HG02840 (cell line): Measurements from ENCODE around the gene ARHGEF25.

Experiments used
- ATAC-seq: cut with Tn5 transposase; IDR thresholded peaks from one replicate; pipeline ENCODE4 v1.9.1; 2021; ENCODE audit warnings: mild to moderate bottlenecking, moderate library complexity, moderate number of reproducible peaks; ENCODE audit not compliant: unreplicated experiment, low FRiP score

The ARHGEF25 gene

DNA sequence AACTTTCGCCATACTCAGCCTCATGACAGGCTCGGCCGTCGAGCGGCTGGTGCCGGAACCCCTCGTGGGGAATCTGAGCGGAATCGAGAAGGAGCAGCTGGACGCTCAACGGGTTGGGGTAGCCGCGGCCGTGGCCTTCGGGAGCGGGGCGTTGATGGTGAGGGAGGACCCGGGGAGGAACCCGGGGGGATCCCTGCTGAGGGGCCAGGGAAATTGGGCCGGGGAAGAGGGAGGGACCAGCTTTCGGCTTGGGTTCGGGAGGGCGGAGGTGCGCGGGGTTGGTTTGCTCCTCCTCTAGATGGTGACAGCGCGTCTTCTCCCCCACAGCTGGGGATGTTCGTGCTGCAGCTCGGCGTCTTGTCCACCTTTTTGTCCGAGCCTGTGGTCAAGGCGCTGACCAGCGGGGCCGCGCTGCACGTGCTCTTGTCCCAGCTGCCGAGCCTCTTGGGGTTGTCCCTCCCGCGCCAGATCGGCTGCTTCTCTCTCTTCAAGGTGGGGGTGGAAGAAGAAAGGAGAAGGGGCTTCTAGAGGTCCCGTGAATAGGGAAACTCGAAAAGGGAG lies 9.8 kb downstream of the ARHGEF25 start:
- ATAC-seq, result no peak

DNA sequence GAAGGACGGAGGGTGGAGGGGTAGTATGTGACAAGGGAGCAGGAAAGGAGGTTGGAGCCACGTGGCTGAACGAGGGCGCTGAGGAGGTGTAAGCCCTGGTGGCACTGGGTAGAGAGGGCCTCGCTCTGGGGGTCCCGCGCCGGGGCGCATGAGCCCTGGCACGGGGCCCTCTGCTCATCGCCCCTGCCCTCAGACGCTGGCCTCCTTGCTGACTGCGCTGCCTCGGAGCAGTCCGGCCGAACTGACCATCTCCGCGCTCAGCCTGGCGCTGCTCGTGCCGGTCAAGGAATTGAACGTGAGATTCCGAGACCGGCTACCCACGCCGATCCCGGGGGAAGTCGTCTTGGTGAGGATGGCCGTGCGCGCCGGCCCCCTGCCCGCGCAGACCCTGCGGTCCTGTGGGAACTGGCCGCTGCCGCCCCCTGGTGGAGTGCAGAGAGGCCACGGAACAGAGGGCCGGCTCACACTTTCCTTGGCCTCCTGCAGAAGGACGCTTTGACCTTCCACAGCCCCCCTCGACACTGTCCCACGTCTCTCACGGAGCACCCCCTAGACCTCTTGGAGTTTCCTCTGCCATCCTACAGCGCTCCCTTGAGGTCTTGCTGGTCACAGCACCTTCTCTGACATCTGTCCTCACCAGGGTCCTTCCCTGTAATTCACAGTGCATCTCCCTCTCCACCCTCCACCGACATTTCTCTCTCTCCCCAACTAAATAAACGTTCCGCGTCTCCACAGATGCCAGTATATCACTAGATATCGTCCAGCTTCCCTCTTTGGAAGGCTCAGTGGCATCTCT lies 10.5 kb downstream of the ARHGEF25 start:
- ATAC-seq, result no peak

GRCh38 chr12:57622293-57623245 lies 11.3 kb downstream of the ARHGEF25 start:
- ATAC-seq, result no peak

DNA sequence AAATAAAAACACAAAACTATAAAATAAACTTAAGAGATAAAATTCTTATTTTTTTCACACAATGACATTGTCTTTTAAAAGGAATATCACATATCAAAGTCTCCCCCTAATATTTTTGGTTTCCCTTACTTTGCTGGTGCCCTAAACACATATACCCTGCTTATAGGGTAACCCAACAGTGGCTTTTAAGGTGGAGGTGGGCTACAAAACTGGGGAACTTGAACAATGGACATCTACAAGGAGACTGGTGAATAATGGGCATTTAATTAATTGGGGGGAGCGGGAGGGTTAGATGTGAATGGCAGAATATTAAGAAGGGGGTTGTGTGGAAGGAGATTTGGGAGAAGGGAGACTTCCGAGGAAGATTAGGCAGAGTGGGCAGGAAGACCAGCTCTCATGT lies 12.2 kb downstream of the ARHGEF25 start:
- ATAC-seq, result no peak

- no peak for ATAC-seq
Observed at GRCh38 chr12:57623811-57624390, 12.7 kb downstream of the ARHGEF25 start.

DNA sequence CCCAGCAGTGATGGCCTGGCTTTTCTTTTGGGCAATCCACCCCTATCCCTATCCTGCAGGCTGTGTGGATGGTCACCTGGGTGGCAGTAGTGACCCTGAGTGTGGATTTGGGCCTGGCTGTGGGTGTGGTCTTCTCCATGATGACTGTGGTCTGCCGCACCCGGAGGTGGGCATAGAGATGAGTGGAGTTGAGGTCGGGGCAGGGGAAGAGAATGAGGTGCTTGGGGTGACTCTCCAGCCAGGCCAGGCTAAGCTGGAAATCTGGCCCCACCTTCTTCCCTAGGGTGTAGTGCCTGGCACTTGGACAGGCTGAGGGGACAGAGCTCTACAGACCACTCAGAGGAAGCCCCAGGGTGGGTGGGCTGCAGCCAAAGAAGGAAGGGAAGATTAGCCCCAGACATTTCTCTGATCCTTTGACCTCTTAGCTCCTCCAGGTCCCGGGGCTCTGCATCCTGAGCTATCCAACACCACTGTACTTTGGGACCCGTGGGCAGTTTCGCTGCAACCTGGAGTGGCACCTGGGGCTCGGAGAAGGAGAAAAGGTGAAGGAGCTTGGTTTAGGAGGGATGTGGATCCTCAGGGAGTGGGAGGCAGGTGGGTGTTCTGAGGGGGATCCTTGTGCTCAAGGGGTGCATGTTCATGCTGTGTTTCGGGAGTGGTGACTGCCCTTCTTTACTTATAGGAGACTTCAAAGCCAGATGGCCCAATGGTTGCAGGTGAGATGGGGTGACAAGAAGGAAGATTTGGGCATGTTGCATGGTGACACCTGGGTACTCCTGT lies 13.4 kb downstream of the ARHGEF25 start:
- no peak for ATAC-seq

DNA sequence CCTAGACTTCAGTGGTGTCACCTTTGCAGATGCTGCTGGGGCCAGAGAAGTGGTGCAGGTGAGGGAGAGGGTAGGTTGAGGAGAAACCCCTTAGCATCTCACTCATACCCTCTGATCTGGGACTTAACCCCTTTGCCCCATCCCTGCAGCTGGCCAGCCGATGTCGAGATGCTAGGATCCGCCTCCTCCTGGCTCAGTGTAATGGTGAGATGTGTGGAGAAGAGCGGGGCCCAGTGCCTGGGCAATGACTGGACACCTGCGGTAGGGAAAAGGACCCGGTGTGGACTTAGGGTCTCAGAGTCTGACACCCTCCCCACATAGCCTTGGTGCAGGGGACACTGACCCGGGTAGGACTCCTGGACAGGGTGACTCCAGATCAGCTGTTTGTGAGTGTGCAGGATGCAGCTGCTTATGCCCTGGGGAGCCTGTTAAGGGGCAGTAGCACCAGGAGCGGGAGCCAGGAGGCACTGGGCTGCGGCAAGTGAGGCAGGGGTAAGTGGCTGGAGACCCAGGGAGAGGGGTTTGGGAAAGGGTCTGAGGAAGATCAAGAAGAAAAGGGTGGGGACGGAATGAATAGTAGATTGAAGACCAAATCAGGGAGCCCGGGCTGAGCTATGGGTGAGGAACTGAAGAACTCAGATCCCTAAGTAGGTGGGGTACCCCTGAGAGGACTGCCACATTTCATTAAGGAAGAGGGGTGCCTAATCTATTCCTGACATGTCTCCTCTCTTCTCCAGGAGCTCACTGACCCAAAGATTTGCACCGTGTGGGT lies 14.2 kb downstream of the ARHGEF25 start:
- ATAC-seq, result no peak

- no peak for ATAC-seq
Observed at GRCh38 chr12:57626111-57626920, 15.1 kb downstream of the ARHGEF25 start.

GRCh38 chr12:57626921-57627445 lies 15.7 kb downstream of the ARHGEF25 start:
- ATAC-seq, result no peak

DNA sequence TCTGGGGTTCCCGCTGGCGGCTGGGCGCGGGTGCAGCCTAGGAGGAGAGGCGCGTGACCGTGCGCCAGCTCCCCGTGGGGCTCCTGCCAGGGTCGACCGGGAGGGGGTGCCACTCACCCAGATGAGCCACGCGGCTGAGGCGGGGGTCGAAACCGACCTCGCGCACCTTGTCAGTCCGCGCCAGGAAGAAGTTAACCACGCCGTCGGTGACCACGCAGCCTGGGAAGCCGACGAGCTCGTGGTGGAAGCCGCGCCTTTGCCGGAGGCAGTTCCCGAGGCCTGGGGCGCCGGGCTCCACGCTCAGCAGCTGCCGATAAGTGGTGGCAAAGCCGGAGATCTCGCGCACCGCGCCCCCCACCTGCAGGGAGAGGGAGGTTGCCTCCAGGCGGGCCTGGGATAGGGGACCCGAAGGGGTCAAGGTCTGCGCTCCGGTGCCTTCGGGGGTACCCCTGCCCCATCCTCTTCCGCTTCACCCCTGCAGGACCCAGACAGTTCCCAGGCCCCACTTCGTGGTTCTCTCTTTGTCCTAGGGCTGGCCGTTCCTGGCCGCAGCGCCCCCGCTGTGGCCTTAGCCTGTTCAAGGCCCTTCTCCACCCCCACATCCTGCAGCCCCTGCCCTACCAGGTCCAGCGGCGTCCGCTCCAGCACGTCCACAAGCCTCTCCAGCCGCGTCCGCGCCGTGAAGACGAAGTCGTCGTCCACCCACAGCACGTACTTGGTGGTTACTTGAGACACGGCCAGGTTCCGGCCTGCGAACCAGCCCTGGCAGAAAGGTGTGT lies 16.5 kb downstream of the ARHGEF25 start:
- no peak for ATAC-seq

DNA sequence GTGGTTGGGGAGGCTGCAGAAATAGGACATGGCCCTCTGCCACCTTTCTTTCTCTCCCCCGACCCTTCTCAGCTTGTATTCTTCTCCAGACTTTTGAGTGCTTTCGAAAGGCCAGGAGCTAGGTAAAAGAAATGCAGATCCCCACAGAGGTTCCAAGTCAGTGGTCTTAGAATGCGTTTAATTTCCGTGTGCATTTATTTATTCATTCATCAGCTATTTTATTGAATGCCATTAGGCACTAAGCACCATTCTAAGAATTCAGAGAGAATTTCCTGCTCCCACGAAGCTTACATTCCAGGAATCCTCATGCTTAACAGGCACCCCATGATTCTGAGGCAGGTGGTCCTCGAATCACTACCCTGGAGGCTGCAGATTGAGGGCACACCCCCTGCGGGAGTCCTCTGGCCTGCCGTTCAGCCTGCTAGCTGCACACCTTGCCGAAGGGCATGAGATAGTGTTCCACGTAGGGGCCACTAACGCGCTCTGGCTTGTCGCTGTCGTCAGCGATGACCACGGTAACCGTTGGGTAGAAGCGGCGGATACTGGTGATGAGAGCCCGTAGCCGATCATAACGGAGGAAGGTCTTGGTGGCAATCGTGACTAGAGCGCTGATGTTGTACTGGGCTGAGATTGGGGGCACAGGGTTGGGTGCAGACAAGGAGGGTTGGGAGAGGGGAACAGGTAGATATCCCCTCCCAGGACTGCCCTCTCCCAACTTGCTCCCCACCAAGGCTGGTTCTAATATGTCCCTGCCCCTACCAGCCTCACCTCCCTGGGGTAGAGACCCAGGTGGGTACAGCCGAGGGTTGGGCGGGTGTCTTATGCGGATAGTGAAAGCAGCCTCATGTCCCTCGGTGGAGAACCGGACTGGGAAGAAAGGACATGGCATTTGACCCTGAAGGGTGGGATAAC lies 17.3 kb downstream of the ARHGEF25 start:
- ATAC-seq, result no peak

DNA sequence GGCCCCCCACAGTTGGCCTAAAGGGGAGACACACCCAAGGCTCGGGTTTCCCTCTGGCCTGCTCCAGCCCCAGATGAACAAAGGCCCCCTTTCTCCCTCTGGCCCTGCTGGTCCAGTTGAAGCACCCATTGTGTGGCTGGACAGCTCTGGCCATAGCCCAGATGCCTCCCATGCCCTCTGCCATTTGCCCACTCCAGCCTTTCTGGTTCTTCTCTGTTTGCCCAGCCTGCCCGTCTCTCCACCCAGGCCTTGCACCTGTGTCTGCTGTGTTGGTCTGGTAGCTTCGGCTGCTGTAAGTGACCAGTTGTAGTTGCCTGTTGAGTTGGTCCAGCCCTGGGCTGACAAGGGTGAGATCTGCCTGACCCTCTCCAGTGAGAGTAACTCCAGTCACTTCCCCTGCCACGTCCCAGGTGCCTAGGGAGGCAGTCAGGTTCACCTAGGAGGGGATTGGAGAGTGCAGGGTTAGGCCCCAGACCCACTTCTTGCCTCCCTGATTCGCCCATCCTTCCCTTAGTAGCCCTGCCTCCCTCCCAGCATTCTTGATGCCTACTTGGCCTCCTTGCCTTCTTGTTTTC lies 18.7 kb downstream of the ARHGEF25 start:
- ATAC-seq, result no peak

DNA sequence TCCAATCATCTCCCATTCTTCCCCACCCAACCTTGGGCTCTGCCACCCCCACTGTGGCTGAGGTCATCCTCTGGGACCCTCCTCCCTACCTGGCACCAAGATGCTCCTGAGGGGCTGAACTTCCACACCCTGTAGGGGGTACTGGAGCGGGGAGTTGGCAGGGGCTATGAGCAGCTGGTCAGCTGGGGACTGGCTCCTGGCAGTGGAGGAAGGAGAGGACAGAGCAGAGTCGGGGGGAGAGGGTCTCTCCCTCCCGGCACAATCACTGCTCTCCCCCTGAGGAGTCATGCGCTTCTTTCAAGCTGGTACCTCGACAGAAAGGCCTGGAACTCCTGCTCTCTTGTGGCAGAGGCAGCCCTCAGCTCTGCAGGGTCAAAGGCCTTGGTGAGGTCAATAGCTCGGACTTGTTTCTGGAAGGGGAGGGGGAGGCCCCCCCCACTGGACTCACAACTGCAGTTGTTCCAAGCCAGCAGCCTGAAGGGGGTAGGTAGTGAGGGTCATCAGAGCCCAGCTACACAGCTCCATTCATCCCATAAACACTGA lies 19.7 kb downstream of the ARHGEF25 start:
- ATAC-seq, result no peak

- no peak for ATAC-seq
Observed at GRCh38 chr12:57631566-57632072, 20.4 kb downstream of the ARHGEF25 start.

DNA sequence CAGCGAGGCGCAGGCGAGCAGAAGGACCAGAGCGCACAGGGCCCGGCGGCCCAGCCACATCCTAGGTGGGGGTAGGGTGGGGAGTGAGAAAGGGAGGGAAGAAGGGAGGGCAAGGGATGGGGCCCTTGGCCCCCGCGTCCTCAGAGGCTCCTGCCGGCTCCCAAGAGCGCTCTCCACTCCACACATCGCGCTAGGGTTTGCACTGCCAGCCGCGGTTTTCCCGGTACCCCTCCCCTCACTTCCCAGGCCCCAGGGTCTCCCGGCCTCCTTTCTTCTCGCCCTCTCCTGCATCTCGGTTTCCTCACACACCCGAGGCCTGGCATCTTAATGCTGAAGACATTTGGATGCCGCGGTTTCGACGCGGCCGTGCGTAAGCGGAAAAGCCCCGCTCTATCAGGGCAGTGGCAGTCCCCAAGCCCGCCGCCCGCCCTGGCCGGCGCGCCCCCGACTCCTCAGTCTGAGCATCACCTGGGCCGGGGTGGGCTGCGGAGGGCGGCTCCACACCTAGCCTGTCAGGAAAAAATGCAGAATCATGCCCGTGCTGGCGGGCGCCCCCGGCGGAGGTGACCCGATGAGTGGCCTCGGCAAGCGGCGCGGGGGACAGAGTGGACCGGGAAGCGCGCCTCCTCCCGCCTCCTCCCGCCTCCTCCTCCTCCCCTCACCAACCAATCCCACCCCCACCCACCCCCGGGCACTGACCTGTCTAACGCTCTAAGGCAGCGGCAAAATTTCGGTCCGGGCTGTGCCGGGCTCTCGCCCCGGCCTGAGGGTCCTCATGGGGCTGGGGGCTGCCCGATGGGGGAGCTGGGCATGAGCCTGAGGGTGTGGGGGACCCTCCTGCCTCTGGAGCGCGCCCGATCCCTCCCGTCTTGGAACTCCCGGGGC lies 21.1 kb downstream of the ARHGEF25 start:
- ATAC-seq, result no peak
